ENCODE results near the gene CD86.

The CD86 gene

DNA sequence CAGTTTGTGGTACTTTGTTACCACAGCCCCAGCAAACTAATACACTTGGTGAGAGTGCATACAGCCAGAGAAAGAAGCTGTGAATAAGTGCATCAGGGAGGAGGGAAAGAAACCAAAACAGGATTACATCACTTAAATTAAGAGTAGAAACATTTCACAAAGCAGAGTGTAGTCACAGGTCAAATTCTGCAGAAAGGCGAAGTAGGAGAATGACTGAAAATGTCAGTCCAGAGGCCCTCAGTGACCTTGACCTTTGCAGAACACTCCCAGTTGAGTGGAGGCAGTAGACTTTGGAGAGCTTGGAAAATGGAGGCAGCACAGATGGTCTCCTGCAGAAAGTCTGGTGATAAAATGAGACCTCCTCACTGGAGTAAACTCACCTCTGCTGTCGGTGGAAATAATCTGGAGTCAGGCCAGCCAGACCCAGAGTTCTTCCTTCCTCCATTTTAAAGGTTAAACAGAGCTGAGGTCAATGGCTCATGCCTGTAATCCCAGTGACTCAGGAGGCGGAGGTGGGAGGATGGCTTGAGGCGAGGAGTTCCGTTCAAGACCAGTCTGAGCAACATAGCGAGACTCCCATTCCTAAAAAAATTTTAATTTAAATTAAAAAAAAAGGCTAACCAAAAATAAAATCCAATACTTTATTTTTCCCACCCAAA is 5.0 kb downstream of the CD86 start:
- DNase-seq, result no peak

DNA sequence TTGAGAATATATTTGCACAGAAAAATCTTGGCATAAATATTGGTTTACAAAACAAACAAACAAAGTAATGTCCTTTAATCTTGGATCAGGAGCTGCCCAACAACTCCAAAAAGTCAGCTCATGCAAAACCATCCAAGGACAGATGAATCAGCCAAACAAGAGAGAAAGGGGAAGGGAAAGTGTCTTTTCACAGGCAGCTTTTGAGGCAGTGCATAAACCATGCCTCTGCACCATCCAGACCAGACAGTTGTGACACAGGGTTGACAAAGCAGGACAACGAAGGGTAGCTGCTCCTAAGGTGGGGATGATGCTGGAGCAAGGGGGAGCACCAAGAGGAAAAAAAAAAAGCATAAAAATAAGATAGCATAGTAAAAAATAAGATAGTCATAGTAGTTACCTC is 8.7 kb downstream of the CD86 start:
- no peak for DNase-seq

DNA sequence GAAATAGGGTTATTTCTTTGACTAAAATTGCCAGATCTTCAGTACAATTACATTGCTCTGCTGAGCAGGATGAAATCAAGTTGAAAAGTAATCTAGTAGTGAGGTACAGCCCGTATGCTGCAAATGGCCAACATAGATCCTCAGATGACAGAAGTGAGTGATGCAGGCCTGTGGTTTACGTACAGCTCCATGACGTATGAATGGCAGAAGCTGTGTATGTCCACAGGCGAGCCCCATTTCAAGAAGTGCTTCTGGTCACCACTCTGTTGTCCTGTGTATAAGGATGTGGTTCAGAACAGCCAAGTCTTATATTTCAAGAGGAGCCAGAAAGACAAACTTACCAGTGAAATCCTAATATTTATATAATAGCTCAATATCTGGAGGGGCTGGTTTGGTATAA is 9.2 kb downstream of the CD86 start:
- no peak for DNase-seq

DNA sequence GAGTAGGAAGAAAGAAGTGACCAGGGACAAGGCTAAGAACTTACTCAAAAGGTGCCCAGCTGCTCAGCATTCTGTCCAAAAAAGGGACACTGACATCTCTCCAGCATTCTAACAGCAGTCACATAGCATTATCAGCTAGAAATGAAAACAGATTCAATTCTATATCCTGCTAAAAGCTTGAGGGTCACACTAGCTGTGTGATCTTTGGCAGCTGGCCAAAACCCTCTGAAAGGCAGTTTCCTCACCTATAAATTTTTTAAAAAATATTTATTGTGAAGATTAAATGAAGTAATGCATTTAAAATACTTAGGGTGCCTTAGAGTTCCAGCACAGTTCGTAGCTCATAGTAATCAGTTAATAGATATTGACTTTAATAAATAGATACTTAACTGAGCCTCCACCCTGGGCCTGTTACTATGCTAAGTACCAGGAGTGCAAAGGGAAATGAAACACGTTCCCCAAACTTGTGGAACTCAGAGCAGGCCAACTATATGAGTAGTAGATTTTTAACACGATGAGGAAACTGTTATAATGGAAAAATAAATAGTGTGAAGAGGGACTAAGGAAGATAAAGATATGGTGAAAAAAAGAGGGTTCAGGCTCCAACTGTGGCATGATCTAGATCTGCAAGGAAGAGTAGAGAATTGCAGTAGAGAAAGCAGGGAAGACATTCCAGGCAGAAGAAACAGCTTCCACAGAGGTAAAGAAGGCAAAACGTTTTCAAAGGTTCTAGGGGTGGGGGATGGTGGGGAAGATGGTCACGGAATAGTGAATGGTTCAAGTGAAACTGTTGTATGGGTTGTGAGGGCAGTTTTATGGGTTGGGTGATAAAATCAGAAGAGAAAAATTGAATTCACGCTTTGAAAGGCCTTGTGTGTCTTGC is 11.4 kb downstream of the CD86 start:
- no peak for DNase-seq

DNA sequence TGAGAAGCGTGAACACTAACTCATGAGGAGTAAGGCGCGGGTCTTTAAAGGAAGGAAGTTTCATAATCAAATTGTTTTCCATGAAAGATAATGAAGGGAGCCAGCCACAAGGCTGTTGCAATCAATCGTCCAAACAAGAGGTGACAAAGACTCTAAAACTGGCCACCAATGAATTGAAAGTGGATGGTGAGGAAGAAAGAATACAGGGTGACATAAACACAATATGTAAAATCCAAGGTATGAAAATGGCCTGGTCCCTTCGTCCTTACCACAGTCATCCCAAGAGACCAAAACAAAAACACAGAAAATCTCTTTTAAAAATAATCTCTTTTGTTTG is 12.0 kb downstream of the CD86 start:
- no peak for DNase-seq

DNA sequence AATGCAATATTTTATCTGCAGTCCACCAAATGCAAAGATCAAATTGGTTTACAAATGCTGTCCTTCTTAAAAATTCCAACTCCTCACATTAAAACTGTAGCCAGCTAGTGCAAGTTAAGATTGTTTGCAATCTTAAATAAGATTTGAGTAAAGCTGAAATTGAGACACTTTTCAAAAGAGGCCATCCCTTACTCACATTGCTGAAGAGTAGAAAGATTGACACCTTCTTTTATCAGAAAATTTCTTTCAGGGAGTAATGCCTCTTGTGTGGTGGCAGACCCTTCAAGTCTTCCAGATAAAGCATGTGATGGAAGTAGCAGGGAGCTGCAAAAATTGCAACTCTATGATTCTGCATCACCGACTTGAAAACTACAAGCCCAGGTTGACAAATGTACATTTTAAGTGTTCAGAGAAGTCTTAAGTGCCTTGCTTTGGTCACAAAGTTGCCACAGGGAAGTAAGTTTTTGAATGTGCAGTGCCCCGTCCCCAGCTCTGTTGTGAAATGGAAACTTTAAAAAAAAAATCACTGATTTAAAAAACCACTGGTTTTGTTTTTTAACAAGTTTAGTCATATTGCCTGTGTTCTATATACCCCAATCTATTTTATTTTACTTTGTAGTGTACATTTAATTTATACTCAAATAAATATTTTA is 12.6 kb downstream of the CD86 start:
- no peak for DNase-seq

DNA sequence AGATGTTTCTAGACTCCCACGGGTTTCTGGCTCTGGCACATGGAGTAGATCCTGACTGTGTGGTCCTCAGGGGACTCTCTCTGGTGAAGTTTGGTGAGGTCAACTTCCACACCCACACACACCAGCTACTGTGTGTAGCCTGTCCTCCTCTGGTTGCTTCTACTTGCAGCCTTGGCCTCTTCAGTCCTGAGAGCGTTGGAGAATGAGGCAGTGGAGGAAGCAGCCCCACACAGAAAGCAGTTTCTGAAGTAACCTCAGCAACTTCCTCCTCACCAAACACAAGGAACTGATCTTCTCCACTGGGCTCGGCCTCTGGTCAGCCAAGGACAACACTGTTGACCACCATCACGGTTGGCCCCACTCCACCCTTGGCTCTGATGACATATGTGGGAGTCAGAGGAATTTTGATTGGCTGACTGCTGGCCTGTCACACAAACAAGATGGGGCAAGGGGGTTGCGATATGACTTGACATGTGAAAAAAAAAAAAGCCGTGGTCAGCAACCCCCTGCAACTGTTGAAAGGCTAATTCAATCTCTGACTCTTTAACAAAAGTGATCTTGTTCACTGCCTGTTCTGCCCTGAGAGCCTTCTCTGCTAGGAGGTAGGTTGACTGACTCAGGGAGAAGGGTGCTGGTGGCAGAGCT is 19.6 kb downstream of the CD86 start:
- DNase-seq, result peak; percentile 37

DNA sequence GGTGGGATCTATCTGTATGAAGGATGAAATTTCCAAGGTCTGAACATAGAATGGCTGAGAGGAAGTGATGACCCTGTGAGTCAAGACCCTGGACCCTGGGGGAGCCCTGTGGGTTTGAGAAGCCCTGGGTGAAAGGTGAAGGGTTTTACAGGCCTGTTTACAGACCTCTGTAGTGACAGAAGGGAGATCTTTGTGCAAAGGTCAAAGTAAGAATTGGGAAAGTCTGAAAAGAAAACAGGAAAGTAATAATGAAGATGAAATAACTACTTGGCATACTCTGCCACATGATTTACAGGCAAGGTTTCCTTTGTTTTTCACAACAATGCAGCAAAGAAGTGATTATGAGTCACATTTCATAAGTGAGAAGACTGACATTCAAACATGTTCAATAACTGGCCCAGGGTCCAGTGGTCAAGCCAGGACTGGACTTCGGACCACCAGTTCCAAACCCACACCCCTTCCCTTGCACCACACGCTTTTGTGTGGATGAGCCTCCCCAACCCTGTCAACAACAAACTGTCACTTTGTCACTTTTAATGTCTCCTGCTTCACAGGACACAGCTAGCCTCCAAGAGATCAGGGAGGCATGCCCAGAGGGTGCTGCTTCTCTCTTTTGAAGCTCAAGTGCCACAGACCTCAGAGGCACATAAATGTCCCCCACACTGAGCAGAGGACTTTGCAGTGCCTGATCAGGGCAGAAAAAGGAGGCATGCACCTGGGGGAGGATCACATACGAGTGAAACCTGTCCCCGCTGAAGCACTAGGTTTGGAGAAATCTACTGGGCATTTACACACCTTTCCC is 21.5 kb downstream of the CD86 start:
- DNase-seq, result peak; percentile 39

DNA sequence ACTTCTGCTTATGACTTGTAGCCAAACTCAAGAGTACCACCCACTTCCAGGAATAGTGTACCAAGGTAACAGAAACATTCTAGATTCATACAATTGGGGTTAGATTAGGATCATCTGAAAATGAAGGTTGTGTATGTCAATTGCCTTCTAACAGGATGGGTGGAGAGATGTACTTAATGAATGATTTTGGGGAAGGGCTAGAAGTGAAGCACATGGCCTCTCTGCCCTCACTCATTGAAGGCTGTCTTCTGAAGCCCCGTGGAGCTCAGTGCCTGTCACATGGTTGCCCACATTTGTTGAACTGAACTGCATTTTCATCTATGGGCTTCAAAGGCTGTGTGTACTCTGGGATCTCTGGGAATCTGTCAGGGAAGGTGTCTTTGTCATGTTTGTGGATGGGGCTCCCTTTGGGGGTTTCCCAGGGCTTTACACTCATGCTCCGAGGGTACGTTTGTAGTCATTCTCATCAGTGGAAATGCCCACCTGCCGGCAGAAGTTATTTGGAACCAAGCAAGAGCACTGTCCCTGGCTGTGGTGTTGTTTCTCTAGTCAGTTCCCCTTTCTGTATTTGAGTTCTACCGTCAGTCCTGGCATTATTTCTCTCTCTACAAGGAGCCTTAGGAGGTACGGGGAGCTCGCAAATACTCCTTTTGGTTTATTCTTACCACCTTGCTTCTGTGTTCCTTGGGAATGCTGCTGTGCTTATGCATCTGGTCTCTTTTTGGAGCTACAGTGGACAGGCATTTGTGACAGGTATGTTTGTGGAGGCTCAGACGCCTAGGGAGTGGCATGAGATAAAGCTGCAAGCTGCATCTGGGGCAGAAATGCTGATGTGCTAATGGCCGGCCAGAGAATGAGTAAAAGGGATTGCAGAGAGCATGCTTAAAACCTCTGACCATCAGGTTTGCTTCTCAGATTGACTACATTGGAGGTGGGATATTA is 22.4 kb downstream of the CD86 start:
- no peak for DNase-seq

DNA sequence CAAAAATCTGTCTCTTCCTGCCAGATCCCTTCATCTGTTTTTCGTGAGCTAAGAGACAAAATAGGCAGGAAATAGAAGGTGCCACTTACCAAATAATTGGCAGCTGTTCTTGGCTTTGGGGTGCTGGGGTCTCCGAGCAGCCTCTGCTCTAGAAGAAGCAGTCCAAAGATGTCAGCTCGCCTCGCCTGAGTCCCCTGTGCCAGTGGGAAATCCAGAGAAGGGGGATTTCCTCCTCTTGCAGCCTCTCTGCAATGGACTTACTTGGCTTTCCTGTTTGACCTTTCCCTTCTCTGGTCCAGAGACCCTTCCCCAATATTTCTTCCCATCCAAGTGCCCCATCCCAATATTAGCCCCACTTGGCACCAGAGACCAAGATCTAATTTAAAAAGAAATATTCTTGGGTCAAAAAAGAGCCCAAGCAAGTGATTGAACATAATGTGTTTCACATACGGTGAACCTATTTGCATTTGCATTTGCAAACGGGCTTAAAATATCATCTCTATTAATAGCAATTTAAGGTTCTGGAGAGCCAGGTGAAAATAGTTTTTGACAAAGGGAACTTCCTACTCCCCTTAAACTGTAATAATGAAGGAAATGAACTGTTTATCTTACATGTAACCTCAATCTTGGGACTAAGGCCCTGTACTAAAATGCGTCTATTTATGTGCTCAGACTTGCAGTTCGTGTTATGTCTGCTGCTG is 23.2 kb downstream of the CD86 start:
- DNase-seq, result no peak

DNA sequence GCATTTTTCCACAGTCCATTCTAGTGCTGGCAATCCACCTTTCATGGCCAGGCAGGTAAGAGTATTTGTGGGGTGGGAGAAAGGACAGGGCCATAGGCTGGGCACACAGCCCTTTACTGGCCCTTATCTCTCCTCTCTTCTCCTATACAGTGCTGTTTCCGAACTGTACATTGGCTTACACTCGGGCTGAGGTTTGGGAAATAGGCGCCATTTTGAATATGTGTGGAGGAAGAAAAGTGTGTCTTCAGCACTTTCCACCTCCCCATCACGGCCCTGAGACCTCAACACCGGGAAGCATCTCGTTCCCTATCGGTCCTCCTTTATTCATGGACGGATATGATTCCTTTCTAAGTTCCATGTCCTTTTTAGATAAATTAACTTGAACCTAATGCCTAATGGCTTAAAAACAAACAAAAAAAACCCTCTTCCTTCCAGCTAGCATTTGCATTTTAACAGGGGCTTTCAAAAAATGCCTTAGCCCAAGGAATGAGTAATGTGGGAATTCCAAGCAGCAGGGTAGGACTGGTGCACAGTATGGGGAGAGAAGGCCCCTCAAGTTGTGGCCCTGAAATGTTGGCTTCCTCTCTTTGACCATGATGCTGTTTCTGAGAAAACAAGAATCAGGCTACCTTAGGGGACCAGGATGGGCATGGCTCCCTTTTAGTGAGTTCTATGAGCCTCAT is 24.5 kb downstream of the CD86 start:
- DNase-seq, result no peak

DNA sequence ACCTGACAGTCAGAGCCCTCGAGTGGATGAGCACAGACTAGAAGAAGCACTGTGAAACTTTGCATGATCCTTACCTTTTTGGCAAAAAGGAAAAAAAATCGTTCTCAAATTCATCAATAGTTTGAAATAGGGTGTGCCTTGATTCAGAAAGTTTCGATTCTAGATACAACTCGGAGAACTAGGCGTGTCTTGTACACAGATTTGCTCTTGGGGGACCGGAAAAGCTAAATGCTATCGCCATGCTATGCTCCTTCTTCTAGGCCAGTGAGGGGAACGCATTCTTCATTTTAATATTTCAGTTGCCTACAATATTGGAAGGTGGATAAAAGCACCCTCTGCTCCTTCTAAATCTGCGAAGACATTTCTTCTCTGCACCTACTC is 25.0 kb downstream of the CD86 start:
- DNase-seq, result no peak

DNA sequence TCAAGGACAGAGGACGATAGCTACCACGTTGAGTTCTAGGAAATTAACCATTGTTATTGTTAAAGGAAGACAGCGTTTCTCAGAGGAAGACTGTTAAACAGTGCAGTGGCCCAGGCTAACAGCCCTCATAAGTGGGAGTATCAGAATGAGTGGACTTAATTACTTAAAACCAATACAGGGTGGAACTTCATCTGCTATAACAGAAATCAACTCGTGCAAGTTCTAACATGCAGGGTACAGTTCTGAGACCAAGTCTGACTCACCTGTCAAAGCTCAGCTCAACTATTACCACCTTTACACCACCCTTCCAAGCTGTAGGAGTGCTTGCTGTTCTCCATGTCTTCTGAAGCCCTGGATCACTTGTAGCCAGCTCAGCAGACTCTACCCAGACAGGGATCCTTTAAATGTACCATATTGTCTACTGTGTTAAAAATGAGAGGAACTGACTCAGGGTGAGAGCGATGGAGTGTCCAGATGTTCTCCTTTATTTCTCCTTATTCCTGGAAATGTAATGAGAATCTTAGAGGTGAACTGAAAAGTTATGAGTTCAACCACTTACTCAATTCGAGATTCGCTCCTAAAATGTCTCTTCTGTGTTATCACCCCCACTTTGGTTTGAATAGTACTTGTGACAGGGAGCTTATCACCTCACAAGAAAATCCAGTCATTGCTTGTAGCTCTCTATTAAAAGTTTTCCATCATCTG is 26.5 kb downstream of the CD86 start:
- DNase-seq, result no peak

DNA sequence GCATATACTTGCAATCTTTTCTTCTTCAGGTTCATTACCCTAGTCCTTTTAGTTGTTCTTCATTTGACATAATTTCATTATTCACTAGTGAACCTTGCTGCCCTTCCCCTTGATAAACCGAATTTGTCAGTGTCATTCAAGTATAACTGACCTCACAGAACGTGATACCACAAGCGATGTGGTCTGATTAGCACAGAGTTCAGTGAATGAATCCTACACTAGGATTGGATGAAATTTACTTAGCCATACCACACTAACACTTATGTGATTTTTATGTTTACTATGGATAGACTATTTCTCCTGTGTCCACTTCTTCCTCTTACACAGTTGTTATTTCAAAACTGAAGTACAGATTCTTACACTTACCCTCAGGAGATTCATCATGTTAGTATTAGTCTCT is 27.2 kb downstream of the CD86 start:
- DNase-seq, result no peak

DNA sequence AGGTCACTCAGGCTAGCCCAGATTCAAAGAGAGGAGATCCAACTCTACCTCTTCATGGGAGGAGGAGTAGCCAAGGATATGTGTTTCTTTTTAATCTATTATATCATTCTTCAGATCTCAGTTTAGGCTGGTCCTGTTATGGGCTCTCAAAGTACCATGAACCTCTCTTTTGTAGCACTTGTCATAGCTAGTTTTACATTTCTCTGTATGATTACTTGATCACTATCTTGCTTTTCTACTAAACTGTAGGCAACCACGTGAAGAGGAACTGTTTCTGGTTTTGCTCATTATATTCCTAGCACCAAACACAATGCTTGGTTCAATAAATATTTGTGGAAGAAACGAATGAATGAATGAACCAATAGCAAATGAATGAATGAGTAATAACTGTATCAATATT is 29.6 kb downstream of the CD86 start:
- DNase-seq, result no peak

DNA sequence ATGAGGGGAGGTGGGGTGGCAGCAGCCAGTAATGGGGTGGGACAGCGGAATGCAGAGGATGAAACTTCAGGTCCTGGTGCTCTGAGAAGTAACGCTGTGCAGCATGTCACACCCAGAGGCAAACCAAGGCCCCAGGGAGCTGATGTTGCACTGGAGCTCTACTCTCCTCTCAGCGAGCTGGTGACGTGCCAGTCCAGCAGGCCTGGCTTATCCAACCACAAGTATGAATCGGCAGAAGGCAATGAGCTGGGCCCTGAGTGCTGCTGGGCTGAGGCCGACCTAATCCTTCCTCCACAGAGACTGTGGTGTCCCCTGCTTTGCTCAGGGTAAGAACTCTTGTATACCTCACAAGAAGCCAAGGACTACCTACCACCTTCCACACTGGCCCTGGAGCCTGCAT is 30.5 kb downstream of the CD86 start:
- DNase-seq, result no peak

DNA sequence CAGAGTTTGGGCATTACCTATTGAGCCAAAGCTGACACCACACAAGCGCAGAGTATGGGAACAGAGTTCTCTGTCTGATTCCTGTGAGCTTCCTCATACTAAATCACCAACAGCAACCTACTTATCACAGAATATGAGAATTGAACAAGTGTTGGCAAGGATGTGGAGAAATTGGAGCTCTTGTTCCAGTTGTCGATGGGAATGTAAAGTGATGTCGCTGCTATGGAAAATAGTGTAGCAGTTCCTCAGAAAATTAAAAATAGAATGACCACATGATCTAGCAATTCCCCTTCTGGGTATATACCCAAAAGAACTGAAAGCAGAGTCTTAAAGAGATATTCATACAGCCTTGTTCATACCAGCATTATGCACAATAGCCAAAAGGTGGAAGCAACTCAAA is 33.4 kb downstream of the CD86 start:
- no peak for DNase-seq

DNA sequence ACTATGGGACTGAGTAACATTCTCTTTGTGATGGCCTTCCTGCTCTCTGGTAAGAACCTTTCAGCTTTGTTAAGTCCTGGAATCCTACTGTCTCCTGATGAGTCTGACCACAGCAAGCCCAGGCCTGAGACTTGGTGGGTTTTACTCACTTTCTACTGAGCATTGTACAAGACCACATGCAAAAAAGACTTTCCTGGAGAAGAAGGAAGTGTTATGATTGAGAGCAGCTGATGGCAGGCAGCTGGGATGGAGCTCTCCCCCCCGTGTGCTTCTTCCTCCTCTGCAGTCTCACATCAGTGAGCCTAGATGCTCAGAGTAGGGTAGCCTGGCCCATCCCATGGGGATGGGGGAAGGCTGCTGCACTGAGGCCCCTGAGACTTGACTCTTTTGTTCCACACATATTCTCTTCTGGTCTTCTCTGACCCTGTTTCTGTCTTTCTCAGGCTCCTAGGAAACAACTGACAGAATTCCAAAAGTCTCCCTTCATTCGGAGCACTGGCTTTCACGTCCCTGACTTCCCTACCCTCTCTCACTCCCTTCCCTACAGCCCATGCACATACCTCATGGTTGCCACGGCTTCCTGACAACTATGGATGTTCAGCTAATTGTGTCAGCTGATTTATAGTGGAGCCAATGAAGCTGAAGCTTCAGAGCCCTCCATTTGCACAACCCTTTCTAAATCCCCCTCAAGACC is 36.6 kb downstream of the CD86 start:
- DNase-seq, result no peak
